ENCODE results near the gene SLC25A38.

The SLC25A38 gene

DNA sequence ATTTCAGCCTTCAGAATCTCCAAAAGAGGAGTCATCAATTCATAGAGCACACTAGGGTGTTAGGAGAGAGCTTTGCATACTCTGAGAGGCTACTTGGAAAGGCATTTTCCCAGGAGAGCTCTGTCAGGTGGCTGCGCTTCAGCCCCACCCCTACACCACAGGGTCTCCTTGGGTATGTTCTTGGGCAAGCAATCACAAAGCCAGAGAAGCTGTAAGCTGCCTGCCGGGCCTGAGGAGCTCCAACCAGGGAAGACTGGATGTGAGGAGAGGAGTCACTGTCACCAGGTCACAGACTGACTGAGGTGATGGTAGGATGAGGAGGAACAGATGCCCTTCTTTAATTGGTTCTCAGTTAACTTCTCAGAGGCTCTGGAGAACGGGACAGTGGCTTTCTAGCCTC lies 13.5 kb downstream of the SLC25A38 start:
- no peak for DNase-seq (ENCODE audit: insufficient read length, low spot score)
- no peak for FAIRE-seq
- TF ChIP-seq, protein P1, sequence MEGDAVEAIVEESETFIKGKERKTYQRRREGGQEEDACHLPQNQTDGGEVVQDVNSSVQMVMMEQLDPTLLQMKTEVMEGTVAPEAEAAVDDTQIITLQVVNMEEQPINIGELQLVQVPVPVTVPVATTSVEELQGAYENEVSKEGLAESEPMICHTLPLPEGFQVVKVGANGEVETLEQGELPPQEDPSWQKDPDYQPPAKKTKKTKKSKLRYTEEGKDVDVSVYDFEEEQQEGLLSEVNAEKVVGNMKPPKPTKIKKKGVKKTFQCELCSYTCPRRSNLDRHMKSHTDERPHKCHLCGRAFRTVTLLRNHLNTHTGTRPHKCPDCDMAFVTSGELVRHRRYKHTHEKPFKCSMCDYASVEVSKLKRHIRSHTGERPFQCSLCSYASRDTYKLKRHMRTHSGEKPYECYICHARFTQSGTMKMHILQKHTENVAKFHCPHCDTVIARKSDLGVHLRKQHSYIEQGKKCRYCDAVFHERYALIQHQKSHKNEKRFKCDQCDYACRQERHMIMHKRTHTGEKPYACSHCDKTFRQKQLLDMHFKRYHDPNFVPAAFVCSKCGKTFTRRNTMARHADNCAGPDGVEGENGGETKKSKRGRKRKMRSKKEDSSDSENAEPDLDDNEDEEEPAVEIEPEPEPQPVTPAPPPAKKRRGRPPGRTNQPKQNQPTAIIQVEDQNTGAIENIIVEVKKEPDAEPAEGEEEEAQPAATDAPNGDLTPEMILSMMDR (IDR thresholded peaks at IDR 0.05; ENCODE audit: insufficient read depth, missing control alignments), result no peak

DNA sequence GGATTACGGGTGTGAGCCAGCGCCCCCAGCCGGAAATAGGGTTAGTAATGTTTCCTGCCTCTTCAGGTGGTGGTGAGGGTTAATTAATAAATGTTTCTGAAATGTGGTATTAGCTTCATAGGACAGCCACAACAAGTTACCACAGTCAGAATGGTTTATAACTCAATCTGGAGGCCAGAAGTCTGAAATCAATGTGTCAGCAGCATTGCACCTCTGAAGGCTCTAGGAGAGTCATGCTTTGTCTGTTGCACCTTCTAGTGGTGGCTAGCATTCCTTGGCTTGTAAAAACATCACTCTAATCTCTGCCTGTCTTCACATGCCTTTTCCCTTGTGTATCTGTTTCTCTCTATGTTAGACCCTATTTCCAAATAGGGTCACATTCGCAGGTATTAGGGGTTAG lies 15.5 kb downstream of the SLC25A38 start:
- TF ChIP-seq, protein P1 (IDR thresholded peaks at IDR 0.05; ENCODE audit: insufficient read depth, missing control alignments), result no peak
- FAIRE-seq (no peak), DNase-seq (ENCODE audit: insufficient read length, low spot score) (no peak)

DNA sequence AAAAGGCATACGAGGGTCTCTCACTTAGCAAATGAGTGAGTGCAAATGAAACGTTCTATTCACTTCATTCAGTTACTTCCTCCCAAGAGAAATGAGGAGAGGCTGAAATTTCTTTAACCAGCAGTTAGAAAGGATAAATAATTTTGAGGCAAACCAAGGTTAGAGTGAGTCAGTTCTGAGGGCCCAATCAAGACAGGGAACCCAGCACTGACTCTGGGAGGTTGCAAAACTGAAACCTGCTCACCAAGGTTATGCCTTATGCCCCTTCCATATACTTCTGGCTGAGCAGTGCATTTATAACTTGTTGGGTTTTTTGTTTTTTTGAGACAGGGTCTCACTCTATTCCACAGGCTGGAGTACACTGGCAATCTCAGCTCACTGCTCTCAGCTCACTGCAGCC lies 18.8 kb downstream of the SLC25A38 start:
- TF ChIP-seq, protein P1 (IDR thresholded peaks at IDR 0.05; ENCODE audit: insufficient read depth, missing control alignments), result no peak
- FAIRE-seq (no peak), DNase-seq (ENCODE audit: insufficient read length, low spot score) (no peak)

DNA sequence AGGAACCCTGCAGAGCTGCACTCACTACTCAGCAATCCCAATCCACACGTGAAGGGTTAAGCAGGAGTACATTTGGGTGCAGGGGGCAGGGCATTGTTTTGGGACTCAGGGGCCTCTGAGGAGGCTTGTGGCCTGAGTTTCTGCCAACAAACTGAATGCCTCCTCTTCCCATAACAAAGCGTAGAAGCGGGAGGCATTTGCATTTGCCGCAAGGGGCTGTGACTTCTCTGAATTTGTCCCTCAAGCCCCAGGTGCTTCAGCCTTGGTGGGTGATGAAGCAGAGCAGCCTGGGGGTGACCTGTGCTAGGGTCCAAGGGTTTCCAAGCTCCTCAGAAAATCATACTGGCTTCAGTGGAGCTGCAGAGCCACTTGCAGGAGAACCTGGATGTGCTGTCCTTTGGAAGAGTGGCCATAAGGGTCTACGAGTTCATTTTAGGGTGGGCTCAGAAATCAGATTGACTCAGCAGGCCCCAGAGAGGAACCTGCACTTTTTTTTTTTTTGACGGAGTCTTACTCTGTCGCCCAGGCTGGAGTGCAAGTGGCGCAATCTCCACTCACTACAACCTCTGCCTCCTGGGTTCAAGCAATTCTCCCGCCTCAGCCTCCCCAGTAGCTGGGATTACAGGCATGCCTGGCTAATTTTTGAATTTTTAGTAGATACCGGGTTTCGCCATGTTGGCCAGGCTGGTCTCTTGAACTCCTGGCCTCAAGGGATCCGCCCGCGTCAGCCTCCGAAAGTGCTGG lies 21.9 kb downstream of the SLC25A38 start:
- DNase-seq (ENCODE audit: insufficient read length, low spot score) (no peak), FAIRE-seq (no peak)
- TF ChIP-seq, protein P1 (IDR thresholded peaks at IDR 0.05; ENCODE audit: insufficient read depth, missing control alignments), result no peak

DNA sequence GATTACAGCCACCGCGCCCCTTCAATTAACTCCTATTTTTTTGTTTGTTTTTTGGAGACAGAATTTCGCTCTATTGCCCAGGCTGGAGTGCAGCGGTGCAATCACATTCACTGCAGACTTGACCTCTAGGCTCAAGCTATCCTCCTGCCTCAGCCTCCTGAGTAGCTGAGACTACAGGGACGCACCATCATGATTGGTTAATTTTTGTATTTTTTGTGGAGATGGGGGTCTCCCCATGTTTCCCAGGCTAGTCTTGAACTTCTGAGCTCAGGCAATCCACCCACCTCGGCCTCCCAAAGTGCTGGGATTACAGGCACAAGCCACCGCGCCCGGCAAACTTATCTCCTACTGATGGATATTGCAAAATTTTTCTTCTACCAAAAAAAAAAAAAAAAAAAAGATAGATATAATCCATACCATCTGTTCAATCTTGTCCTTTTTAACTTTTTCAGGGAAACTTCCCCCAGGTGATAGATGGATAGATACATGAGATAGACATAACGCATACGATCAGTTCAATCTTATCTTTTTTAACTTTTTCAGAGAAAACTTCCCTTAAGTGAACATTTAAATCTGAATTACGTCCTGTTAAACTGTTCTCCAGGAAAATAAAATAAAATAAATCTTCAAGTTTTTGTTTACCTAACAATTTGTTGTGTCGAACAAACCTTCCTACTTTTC lies 22.7 kb downstream of the SLC25A38 start:
- DNase-seq (ENCODE audit: insufficient read length, low spot score) (no peak), FAIRE-seq (no peak)
- TF ChIP-seq, protein P1 (IDR thresholded peaks at IDR 0.05; ENCODE audit: insufficient read depth, missing control alignments), result no peak

DNA sequence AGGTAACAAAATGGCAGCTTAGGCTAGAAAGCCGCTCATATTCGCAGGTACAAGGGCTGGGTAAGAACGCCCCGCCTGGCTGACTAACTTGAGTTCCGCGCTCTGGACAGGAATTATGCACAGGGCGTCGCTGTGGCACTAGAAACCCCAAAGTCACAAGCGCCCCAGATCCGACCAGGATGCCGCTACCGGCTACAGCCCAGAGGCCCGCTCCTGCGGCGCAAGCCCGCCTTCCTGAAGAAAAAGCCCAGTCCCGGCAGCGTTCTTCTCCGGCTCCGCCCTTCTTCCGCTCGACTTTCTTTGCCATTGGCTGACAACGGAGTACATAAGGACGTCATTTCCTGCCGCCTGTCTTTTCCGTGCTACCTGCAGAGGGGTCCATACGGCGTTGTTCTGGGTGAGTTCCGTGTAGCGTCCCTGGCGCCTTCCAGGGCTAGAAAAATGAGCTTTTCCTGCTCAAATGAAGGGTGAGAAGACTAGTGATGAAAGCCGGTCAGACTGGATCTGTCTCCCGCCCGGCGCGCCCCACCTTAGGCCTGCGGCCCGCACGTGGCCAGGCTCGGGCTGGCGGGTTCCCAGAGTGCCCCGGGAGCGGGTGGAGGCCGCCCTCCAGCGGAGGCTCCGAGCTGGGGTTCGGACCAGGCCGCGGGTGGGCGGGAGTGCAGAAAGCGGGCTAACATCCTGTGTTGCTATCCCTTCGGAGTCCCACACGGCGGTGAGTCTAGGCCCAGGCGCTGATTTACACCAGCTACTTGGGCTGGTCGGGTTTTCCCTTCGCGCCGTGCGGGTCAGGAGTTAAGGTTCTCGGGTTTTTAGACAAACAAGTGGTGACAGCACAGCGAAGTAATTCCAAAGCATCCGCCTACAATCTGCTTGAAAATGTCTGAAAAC lies 23.4 kb downstream of the SLC25A38 start, which contains the start of gene RPSA:
Gene RPSA, plus strand, starts transcription at position 353 of the 891 bp plus-strand sequence. CDS start 934 bp downstream, outside the sequence.
- TF ChIP-seq, protein P1 (IDR thresholded peaks at IDR 0.05; ENCODE audit: insufficient read depth, missing control alignments), result peak; percentile 20
- DNase-seq (ENCODE audit: insufficient read length, low spot score) (peak; percentile 85), FAIRE-seq (no peak)
